ENCODE data around the gene XPO6. TPM values are rescaled to one million over a fixed set of nuclear protein-coding genes. Genes with fewer than 3 reads are reported as not detected.

The XPO6 gene
- total RNA-seq, 1 donor from 2014 or later = 168 TPM

DNA sequence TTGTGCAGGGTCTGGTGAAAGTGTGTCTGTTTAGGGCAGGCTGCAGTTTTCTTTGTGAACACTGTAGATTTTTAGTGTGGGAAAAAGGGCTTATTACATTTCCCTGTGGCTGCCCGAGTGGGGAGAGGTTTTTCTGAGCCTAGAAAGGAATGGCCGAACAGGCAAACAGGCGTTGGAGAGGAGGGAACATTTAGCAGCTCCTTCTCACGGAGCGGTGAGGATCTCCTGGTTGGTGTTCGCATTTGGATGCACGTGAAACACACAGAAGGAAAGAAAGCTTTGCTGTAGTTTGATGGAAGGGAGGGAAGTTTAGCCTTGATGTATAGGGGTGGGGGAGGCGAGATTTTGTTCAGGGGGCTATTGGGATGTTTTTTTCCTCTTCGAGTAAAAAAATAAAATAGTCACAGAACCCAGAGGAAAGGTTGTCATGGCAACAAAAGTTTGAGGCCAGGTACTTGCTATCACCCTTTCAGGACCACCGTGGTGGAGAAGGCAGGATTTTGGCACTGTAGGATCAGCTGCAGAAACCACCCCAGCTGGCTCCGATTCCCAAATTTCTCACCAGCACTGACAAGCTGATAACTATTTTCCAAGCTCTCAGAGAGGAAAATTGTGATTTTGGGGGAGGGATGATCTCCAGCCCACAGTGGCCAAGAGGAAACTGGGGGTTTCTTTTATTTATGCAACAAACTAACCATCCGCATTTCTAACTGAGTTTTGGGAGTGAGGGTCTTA, 151.8 kb downstream of the XPO6 start:
- no peak overlapping the region for H3K4me3 ChIP-seq (ENCODE audit: low read depth, low read length)
- no peak for DNase-seq (ENCODE audit: low read depth)
- TF ChIP-seq CTCF (conservative IDR thresholded peaks at IDR 0.05; ENCODE audit: low read depth, low read length) = no peak

DNA sequence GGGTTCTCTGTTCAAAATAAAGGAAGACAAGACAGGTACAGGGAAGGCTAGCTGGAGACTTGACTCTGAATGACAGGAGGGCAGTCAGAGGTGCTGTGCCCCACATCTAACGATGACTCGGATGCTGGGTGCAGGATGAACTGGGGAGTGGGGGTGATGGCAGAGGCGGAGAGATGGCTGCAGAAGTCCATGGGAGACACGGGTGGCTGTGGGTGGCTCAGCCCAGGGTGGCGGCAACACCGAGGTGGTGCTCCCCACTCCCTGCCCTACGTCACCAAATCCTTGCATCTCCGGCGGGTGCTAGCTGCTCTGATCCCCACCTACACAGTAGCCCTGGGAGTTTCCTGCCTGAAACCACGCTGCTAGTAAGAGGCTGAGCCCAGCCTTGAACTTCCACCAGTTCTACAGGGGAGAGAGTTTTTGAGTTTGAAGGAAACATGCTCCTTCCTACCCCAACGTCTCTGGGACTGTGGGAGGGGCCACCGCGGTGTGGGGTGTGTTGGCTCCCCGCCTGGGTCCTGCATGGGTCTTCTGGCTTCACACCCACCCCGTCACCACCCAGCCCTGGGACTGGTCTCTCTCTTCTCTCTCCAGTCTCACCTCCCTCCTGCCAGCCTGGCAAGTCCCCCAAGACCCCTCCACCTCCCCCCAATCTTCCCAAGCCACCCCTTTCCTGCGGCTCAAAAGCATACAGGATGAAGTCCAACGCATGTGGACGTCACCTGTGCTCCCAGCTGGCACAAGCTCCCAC, 152.8 kb downstream of the XPO6 start:
- no peak for TF ChIP-seq CTCF (conservative IDR thresholded peaks at IDR 0.05; ENCODE audit: low read depth, low read length)
- H3K4me3 ChIP-seq (ENCODE audit: low read depth, low read length) = no peak overlapping the region

GRCh38 chr16:28057949-28058348, 153.8 kb downstream of the XPO6 start:
- H3K4me3 ChIP-seq (ENCODE audit: low read depth, low read length) = no peak overlapping the region
- DNase-seq (ENCODE audit: low read depth) = no peak
- no peak for TF ChIP-seq CTCF (conservative IDR thresholded peaks at IDR 0.05; ENCODE audit: low read depth, low read length)

More for the DNA sequence above, 152.8 kb downstream of the XPO6 start:
- no peak for DNase-seq (ENCODE audit: low read depth)

- no peak for TF ChIP-seq CTCF (conservative IDR thresholded peaks at IDR 0.05; ENCODE audit: low read depth, low read length)
- H3K4me3 ChIP-seq (ENCODE audit: low read depth, low read length) = no peak overlapping the region
- DNase-seq (ENCODE audit: low read depth) = no peak
Observed at GRCh38 chr16:28053461-28053860, 158.3 kb downstream of the XPO6 start.

GRCh38 chr16:28052274-28053128, 159.3 kb downstream of the XPO6 start:
- no peak overlapping the region for H3K4me3 ChIP-seq (ENCODE audit: low read depth, low read length)

DNA sequence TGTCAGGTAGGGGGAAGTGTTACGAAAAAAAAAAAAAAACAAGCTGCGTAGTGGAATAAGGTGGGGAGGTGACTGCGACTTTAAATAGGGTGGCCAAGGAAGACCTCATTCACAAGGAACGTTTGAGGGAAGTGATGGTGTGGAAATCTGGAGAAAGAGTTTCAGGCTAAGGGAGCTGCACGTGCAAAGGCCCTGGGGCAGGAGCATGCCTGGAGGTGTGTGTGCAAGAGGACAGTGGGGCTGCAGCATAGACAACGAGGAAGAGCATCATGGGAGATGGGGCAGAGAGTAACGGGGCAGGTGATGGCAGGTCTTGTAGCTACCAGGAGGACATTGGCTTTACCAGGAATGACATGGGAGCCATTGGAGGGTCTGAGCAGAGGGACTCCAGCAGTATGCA, 160.3 kb downstream of the XPO6 start:
- H3K4me3 ChIP-seq (ENCODE audit: low read depth, low read length) = no peak overlapping the region
- TF ChIP-seq CTCF (conservative IDR thresholded peaks at IDR 0.05; ENCODE audit: low read depth, low read length) = no peak
- DNase-seq (ENCODE audit: low read depth) = no peak

More at GRCh38 chr16:28052274-28053128, 159.3 kb downstream of the XPO6 start:
- TF ChIP-seq CTCF (conservative IDR thresholded peaks at IDR 0.05; ENCODE audit: low read depth, low read length) = no peak
- DNase-seq (ENCODE audit: low read depth) = no peak

Other genes starting within 250 kb of the XPO6 start
- not detected in 2 replicates for gene GSG1L, start 148.3 kb downstream of the XPO6 start, total RNA-seq
- 1.4 and 4.8 TPM in 2 replicates for gene SBK1, start 80.6 kb upstream of the XPO6 start, total RNA-seq
- 0.07 and 0.29 TPM in 2 replicates for gene NPIPB6, start 151.5 kb upstream of the XPO6 start, total RNA-seq
- gene EIF3CL, start 191.9 kb upstream of the XPO6 start, total RNA-seq = 132 and 175 TPM in 2 replicates